IPS-18a (cell line): ENCODE data around the gene KLHL11.

ENCODE experiments used
- H3K27ac ChIP-seq: one replicate; pipeline ENCODE4 v1.5.1; 2013; ENCODE audit warnings: low read length
- H3K27me3 ChIP-seq: one replicate; pipeline ENCODE4 v1.6.1; 2013; ENCODE audit warnings: mild to moderate bottlenecking, low read length; ENCODE audit not compliant: control insufficient read depth, insufficient read depth
- H3K36me3 ChIP-seq: one replicate; pipeline ENCODE4 v1.6.1; 2013; ENCODE audit warnings: low read depth, low read length; ENCODE audit not compliant: control insufficient read depth
- H3K4me1 ChIP-seq: one replicate; pipeline ENCODE4 v1.6.1; 2013; ENCODE audit warnings: low read depth, low read length; ENCODE audit not compliant: control insufficient read depth
- H3K4me3 ChIP-seq: one replicate; pipeline ENCODE4 v1.5.1; 2013; ENCODE audit warnings: low read length
- H3K9ac ChIP-seq: one replicate; pipeline ENCODE4 v1.6.1; 2013; ENCODE audit warnings: mild to moderate bottlenecking, low read length, moderate library complexity
- H3K9me3 ChIP-seq: one replicate; pipeline ENCODE4 v1.6.1; 2013; ENCODE audit warnings: low read depth, low read length; ENCODE audit not compliant: control insufficient read depth

The KLHL11 gene

GRCh38 chr17:41813699-41814124 is 51.5 kb downstream of the KLHL11 start:
- Histone ChIP-seq H3K36me3 (no peaks in the 10 kb centered on the region), H3K4me1 (peaks cover 5% of the 10 kb centered on the region), H3K27me3 (peaks cover 7% of the 10 kb centered on the region), H3K27ac (peak overlapping the region; percentile 51), H3K4me3 (peak overlapping the region; percentile 99), H3K9ac (peak overlapping the region; percentile 87), H3K9me3 (no peaks in the 10 kb centered on the region)

- Histone ChIP-seq H3K36me3 (no peaks in the 10 kb centered on the region), H3K27me3 (peaks cover 7% of the 10 kb centered on the region), H3K9ac (peak overlapping the region; percentile 87), H3K4me3 (peak overlapping the region; percentile 99), H3K4me1 (peaks cover 5% of the 10 kb centered on the region), H3K9me3 (no peaks in the 10 kb centered on the region), H3K27ac (peak overlapping the region; percentile 51)
Measured at GRCh38 chr17:41813152-41813680, 52.0 kb downstream of the KLHL11 start.

GRCh38 chr17:41812381-41813151 is 52.7 kb downstream of the KLHL11 start, which contains the start of gene FKBP10:
Gene FKBP10, plus strand, starts transcription at chr17:41813004. Its CDS starts 31 bp downstream, at chr17:41813035.
- peak within 1 kb of the TSS; percentile 99 for H3K4me3 ChIP-seq
- peak within 1 kb of the TSS; percentile 87 for H3K9ac ChIP-seq
- no peaks in the 10 kb centered on the region for H3K9me3 ChIP-seq
- H3K36me3 ChIP-seq, result no peaks in the 10 kb centered on the region
- H3K27me3 ChIP-seq, result peaks cover 7% of the 10 kb centered on the region
- H3K4me1 ChIP-seq, result peaks cover 5% of the 10 kb centered on the region
- H3K27ac ChIP-seq, result peak within 1 kb of the TSS; percentile 51

GRCh38 chr17:41811549-41812380 is 53.5 kb downstream of the KLHL11 start, which contains the start of gene P3H4:
Gene P3H4, minus strand, starts transcription at chr17:41811949. Its CDS starts 34 bp downstream, at chr17:41811915.
- Histone ChIP-seq H3K4me3 (peak within 1 kb of the TSS; percentile 99), H3K36me3 (no peaks in the 10 kb centered on the region), H3K27me3 (peaks cover 7% of the 10 kb centered on the region), H3K9ac (peak within 1 kb of the TSS; percentile 87), H3K4me1 (peaks cover 5% of the 10 kb centered on the region), H3K27ac (peak within 1 kb of the TSS; percentile 51), H3K9me3 (no peaks in the 10 kb centered on the region)

GRCh38 chr17:41810659-41811548 is 54.3 kb downstream of the KLHL11 start:
- Histone ChIP-seq H3K4me3 (peak overlapping the region; percentile 99), H3K4me1 (peaks cover 5% of the 10 kb centered on the region), H3K27ac (no peak overlapping the region), H3K27me3 (peaks cover 7% of the 10 kb centered on the region), H3K36me3 (no peaks in the 10 kb centered on the region), H3K9me3 (no peaks in the 10 kb centered on the region), H3K9ac (peak overlapping the region; percentile 87)

GRCh38 chr17:41806685-41807445 is 58.4 kb downstream of the KLHL11 start:
- Histone ChIP-seq H3K9me3 (no peaks in the 10 kb centered on the region), H3K27me3 (peaks cover 7% of the 10 kb centered on the region)

More at GRCh38 chr17:41806685-41807445, 58.4 kb downstream of the KLHL11 start:
- Histone ChIP-seq H3K9ac (no peak overlapping the region), H3K27ac (no peak overlapping the region), H3K4me3 (no peak overlapping the region), H3K36me3 (no peaks in the 10 kb centered on the region), H3K4me1 (peaks cover 5% of the 10 kb centered on the region)
